GM12865 (cell line): Measurements from ENCODE around the gene FUT7.
"Not testable (repeated sequence)": the region's sequence is repeated elsewhere in the genome, so short reads cannot be mapped to it uniquely, and the experiment has no call there.

Experiments used
- DNase-seq: peaks from one replicate; pipeline ENCODE4 v3.0.0; 2010; ENCODE audit warnings: low read depth
- H3K4me3 ChIP-seq: 2 replicates; pipeline ENCODE4 v1.5.1; 2011; ENCODE audit warnings: mild to moderate bottlenecking, low read depth, low read length, control low read depth
- CTCF ChIP-seq: IDR thresholded peaks from 2 replicates; pipeline ENCODE4 v1.5.1; 2011; ENCODE audit warnings: low read length, control low read depth, low read depth, inconsistent platforms; ENCODE audit not compliant: insufficient read depth; ENCODE audit errors: missing control alignments

Gene FUT7

GRCh38 chr9:137004285-137004684, 27.6 kb downstream of the FUT7 start:
- TF ChIP-seq CTCF, result peak; percentile 24
- H3K4me3 ChIP-seq, DNase-seq: not testable (repeated sequence)

DNA sequence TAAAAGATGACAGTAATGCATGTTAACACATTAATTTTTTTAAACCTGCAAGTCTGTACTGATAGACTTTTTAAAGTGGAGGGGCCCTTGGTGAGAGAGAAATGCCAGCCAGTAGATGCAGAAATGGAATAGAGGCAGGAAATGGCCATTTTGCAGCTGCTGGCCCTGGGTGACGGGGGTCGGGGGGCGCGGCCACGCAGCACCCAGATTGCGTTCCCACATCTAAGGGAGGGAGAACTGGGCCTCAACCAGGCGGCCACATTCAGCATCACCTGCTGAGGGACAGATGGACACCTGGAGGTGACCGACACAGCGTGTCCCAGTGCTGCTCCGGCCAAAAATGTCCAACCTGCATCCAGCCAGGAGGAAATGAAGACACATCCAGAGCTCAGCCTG, 29.2 kb downstream of the FUT7 start:
- no peak overlapping the region for H3K4me3 ChIP-seq
- no peak for DNase-seq
- no peak for TF ChIP-seq CTCF

- no peak for TF ChIP-seq CTCF
- DNase-seq, result no peak
- H3K4me3 ChIP-seq, result no peak overlapping the region
Observed at GRCh38 chr9:137001857-137002645, 29.8 kb downstream of the FUT7 start.

- DNase-seq, result peak; percentile 89
- H3K4me3 ChIP-seq, result 0 out of 2 replicates have a peak overlapping the region, but pooled peaks have one; percentile 20
Observed at GRCh38 chr9:137000177-137000930, 31.5 kb downstream of the FUT7 start.

DNA sequence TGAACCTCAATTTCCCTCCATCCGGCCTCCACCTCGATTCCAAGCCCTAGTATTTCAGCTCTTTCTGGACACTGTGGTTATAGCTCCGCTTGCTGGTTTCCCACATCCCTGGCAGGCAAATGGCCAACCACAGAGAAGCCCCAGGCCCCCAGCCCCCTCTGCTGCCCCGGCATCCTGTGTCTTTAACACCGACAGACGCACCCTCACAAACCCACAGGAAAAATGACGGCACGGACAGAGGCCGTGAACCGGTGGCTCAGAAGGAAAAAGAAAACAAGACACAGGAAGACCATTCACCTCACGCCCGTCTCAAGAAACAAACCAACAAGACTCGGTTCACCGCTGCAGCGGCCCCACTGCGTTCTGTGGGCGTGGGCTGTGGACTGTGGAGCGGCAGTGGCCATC, 34.1 kb downstream of the FUT7 start:
- peak; percentile 44 for DNase-seq
- TF ChIP-seq CTCF, result no peak
- no peak overlapping the region for H3K4me3 ChIP-seq

More at GRCh38 chr9:137000177-137000930, 31.5 kb downstream of the FUT7 start:
- TF ChIP-seq CTCF, result no peak

DNA sequence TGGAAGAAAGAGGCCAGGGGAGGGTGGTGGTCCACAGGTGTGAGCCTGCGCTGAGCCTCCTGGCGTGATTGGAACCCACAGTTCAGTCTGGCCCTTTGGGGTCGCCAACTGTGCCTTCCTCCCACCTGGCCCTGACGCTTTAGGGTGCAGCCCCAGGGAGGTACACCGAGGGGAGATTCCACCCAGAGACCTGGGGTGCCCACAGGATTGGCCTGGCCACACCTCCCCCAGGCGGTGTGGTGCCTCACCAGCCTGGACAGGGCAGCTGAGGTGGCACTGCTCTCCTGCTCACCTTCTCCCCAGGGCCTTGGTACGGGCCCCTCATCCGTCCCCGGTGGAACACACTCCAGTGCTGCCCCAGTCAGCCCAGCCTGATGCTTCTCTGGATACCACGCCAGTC, 34.5 kb downstream of the FUT7 start:
- DNase-seq, result no peak
- no peak for TF ChIP-seq CTCF
- no peak overlapping the region for H3K4me3 ChIP-seq
